ENCODE results near the gene COL17A1.

The COL17A1 gene

DNA sequence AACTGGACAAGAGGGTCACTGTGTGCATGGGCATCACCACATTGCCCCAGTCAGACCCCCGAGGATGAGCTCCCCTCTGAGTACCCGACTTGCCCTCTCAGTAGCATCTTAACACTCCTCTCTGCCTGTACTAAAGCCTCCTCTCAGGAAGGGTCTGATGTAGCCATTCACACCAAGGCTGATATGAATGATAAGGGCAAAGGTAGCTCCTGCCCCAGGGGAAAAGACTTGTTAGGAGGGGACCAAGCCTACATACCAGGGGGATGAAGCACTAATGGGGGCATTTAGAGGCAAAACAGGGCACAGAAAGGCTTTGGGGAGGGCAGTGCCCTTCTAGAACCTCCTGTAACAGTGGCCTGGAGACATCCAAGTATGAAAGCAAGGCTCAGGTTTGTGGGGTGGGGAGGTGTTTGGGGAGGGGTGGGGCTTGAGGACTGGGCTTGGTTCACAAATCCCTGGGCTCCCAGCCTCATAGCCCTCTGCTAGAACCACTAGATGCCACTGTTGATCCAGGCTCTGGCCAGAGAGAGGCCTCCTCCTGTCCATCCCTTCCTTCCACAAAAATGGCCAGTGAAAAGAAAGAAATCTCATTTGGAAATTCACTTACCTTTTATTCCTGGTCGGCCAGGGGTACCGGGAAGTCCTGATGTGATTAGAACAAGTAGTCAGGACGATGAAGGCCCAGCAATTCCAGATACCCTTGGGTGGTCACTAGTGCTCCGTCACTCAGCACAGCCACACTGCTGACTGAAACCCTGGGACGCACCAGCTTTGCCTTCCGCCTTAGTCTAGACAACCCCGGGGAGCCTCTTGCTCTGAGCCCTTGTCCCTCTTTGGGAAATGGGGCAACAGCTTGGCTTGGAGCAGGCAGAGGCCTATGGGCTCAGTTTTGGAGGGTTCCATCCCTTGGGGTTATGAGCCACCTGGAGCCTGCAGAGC, 40.3 kb downstream of the COL17A1 start:
- TF ChIP-seq, protein P1, sequence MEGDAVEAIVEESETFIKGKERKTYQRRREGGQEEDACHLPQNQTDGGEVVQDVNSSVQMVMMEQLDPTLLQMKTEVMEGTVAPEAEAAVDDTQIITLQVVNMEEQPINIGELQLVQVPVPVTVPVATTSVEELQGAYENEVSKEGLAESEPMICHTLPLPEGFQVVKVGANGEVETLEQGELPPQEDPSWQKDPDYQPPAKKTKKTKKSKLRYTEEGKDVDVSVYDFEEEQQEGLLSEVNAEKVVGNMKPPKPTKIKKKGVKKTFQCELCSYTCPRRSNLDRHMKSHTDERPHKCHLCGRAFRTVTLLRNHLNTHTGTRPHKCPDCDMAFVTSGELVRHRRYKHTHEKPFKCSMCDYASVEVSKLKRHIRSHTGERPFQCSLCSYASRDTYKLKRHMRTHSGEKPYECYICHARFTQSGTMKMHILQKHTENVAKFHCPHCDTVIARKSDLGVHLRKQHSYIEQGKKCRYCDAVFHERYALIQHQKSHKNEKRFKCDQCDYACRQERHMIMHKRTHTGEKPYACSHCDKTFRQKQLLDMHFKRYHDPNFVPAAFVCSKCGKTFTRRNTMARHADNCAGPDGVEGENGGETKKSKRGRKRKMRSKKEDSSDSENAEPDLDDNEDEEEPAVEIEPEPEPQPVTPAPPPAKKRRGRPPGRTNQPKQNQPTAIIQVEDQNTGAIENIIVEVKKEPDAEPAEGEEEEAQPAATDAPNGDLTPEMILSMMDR (IDR thresholded peaks at IDR 0.05; ENCODE audit: low read depth, low read length) = peak; percentile 88
- no peak for DNase-seq (ENCODE audit: extremely low read depth, low read depth)

DNA sequence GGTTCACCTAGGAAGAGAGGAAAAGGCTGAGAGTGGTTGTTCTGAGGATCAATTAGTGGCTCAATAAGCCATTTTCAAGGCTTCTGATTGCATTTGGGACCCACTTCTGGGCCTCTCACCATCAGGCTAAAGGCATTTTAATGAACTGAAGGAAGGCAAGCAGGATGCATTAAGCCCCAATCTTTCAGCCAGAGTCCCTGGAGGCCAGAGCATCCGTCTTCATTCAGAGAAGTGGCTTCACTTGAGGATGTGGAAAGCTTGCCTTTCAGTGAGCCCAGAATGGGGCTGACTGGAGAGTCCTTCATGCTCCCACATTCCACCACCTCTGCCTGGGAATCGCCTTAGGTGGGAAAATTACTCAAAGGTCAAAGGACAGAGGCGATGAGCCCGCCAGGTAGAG, 41.8 kb downstream of the COL17A1 start:
- TF ChIP-seq, protein P1 (IDR thresholded peaks at IDR 0.05; ENCODE audit: low read depth, low read length) = no peak

DNA sequence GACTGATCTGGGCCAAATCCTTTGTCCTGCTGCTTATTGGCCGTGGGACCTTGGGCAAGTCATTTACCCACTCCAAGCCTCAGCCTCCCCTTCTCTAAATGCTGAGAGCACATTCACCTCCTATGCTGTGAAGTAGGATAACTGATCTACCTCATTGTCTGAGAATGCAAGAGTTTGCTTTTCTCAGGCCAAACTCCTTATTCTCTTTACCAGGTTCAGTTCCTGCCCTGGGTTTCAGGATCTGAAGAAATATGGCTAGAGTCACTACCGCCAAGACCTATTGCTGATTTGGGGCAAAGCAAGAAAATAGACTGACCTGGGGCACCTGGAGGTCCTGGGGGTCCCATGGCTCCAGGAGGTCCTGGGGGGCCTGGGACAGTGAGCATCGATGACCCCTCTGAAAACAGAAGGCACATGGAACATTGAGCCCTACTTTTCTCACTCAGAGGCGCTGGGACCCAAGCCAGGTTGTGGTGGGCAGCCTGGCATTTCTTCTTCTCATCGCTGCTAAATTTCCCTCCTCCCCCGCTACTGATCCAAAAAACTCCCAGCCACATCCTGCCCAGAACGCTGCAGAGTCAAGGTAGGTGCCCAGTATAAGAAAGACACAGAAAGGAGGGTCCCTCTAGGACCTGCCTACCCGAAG, 42.4 kb downstream of the COL17A1 start:
- DNase-seq (ENCODE audit: extremely low read depth, low read depth) = no peak
- TF ChIP-seq, protein P1 (IDR thresholded peaks at IDR 0.05; ENCODE audit: low read depth, low read length) = no peak

More for the DNA sequence above, 41.8 kb downstream of the COL17A1 start:
- DNase-seq (ENCODE audit: extremely low read depth, low read depth) = no peak

DNA sequence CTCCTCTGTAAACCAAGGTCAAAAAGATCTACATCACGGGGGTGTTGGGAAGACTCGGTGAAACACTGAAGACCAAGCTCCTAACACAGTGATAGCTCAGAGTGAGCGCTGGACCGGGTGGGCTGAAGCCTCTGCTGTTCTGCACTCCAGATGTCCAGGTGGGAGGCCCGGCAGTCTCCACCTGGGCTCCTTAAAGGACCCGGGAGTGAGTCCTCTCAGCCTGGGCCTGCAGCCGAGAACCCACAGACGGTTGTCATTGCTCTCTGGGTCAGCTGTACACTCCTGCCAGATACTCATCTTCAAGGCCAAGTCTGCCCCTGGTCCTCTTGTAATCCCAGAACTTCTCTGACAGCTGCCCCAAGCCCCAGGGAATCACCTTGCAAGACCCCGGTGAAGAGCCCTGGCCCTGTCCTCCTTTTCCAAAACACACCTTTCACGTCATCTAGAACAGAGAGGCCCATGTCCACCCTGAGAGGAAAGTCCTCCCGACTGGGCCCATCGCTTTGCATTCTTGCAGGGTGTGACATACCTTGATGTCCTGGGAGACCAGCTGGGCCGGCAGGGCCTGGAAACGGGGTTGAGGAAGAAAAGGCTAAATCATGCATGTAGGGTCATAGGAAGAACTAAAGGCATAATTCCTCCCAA, 43.7 kb downstream of the COL17A1 start:
- TF ChIP-seq, protein P1 (IDR thresholded peaks at IDR 0.05; ENCODE audit: low read depth, low read length) = no peak
- DNase-seq (ENCODE audit: extremely low read depth, low read depth) = no peak

DNA sequence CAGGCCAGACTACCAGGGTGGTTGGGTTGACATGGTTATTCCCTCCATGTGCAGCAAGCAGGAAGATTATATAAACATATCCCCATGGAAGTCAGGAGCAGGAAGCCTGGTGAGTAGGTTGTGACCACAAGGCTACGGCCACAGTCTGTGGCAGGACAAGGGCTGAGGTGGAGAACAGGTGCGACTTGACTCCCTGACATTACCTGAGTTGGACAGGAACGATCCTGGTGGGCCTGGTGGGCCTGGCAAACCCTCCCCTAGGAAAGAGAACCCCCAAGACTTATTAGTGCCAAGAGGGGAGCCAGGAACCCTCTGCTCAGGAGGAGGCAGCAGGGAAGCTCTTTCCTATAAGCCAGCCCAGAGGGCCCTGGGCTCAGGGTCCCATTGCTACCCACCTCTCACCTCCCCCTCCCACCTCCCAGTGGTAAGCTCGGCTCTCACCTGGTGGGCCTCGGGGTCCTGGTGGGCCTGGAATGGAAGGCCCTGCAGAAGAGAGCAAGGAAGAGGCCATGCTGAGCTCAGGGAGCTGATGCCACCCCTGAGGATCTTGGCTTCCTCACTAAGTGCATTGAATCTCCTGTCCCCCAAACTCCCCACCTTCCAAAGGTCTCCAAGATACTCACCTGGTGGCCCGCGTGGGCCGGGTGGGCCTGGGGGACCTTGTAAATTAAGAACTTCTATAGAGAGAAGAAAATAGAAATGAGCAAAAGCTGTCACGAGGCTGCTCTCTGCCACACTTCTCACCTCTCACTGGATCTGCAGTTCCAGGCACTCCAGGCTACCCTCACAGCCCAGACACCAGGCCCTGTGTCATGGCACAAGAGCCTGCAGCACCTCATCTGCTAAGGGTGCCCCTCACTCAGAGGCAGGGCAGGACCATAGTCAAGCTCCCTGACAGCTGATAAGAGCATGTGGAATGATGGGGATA, 44.6 kb downstream of the COL17A1 start:
- DNase-seq (ENCODE audit: extremely low read depth, low read depth) = no peak
- TF ChIP-seq, protein P1 (IDR thresholded peaks at IDR 0.05; ENCODE audit: low read depth, low read length) = no peak

DNA sequence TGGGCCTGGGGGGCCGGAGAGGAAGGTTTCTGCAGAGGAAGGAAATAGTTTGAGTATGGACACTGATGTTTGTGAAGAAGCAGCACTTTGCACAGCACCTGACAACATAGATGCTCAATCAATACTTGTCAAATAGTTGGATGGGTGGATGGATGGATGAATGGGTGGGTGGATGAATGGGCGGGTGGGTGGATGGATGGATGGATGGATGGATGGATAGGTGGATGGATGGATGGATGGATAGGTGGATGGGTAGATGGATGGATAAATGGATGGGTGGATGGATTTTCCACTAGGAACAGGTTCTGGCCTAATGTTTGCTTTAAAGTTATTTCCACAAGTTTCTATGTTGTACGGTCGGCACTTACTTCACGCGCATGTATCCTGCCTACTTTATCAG, 45.3 kb downstream of the COL17A1 start:
- TF ChIP-seq, protein P1 (IDR thresholded peaks at IDR 0.05; ENCODE audit: low read depth, low read length) = no peak
- DNase-seq (ENCODE audit: extremely low read depth, low read depth) = no peak

Measured in AG09319 (cell line).